HEK293T (cell line): ENCODE data around the gene PACRG.

Experiments used
- BHLHE40 ChIP-seq: fragments of 450-650 bp; IDR thresholded peaks from 2 replicates; pipeline ENCODE4 v1.6.1; 2016; ENCODE audit warnings: mild to moderate bottlenecking, moderate library complexity, borderline replicate concordance
- CTBP1 ChIP-seq: fragments of 450-650 bp; IDR thresholded peaks from 2 replicates; pipeline ENCODE4 v1.6.1; 2016; ENCODE audit warnings: borderline replicate concordance
- ELF4 ChIP-seq: fragments of 450-650 bp; IDR thresholded peaks from 2 replicates; pipeline ENCODE4 v1.6.1; 2017; ENCODE audit warnings: antibody characterized with exemption
- FOXA1 ChIP-seq: fragments of 450-650 bp; IDR thresholded peaks from 2 replicates; pipeline ENCODE4 v1.6.1; 2016; ENCODE audit warnings: mild to moderate bottlenecking
- HDGF ChIP-seq: fragments of 450-650 bp; IDR thresholded peaks from 2 replicates; pipeline ENCODE4 v1.6.1; 2017; ENCODE audit warnings: antibody characterized with exemption, borderline replicate concordance
- NFRKB ChIP-seq: fragments of 450-650 bp; IDR thresholded peaks from 2 replicates; pipeline ENCODE4 v1.6.1; 2016; ENCODE audit warnings: mild to moderate bottlenecking, moderate library complexity
- SP1 ChIP-seq: fragments of 450-650 bp; IDR thresholded peaks from 2 replicates; pipeline ENCODE4 v1.6.1; 2017
- TARDBP ChIP-seq: fragments of 450-650 bp; IDR thresholded peaks from 2 replicates; pipeline ENCODE4 v1.6.1; 2016
- TF ChIP-seq, protein P1 (sequence below): fragments of 450-650 bp; IDR thresholded peaks from 2 replicates; pipeline ENCODE4 v1.6.1; 2016

DNA sequence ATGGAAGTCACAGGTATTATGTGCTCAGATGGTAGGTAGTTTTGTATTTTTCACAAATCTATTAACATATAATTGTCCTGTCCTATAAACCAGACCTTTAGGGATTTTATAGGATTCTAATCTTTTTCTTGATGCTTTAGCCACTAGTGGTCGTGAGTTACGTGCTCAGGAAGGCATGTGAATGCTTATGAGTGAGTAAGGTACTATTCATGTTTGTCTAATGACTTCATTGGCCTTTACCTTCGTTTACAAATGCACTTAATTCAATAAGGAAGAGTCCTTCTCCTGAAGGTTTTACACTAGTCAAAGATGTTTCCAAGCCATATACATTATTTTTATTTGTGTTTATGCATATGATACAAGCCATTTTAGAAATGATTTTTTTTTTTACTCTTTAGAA, 23.0 kb downstream of the PACRG start:
- TF ChIP-seq HDGF, result no peak
- TF ChIP-seq CTBP1, result peak; percentile 38; the same call in 1 of the 2 replicates
- no peak for TF ChIP-seq NFRKB
- no peak for TF ChIP-seq SP1
- TF ChIP-seq FOXA1, result 0 out of 2 replicates have a peak, but pooled peaks have one; percentile 20
- no peak for TF ChIP-seq BHLHE40
- TF ChIP-seq, protein P1, sequence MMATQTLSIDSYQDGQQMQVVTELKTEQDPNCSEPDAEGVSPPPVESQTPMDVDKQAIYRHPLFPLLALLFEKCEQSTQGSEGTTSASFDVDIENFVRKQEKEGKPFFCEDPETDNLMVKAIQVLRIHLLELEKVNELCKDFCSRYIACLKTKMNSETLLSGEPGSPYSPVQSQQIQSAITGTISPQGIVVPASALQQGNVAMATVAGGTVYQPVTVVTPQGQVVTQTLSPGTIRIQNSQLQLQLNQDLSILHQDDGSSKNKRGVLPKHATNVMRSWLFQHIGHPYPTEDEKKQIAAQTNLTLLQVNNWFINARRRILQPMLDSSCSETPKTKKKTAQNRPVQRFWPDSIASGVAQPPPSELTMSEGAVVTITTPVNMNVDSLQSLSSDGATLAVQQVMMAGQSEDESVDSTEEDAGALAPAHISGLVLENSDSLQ, result no peak
- no peak for TF ChIP-seq ELF4
- TF ChIP-seq TARDBP, result no peak
